ENCODE measurements around the gene TSC22D1. TPM values are rescaled to one million over a fixed set of nuclear protein-coding genes. Genes with fewer than 3 reads are reported as not detected.

TSC22D1 gene
- total and polyA plus RNA-seq, 2 of the 4 experiments (the other 2 are of a cell fraction): 30.8 to 42.2 TPM

DNA sequence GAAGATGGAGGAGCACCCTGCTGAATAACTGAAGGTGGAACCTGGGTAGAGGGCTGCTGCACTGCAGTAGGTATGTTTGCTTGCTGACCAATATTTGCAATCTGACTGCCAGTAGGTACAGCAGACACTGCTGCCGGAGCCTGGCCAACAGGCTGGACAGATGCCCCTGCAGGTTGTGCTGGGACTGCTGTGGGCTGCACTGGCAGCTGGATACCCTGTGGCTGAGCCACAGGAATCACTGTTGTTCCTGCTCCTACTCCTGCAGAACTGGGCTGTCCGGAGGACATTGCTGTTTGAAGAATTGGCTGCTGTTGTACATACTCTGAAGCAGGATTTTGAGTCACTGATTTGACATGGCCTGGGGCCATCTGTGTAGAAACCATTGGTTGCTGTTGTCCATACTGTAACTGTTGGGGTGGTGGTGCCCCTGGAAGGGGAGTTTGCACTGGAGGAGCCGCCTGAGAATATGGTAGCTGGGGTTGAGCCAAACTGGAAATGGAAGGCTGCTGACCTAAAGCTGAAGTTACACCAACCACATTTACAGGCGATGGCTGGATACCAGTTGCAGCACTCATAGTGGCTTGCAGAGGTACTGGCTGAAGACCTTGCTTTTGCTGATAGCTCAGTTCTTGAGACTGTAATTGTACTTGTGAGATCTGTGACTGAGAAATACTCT, 2.2 kb downstream of the TSC22D1 start:
- H3K18ac ChIP-seq (ENCODE audit: low read depth, low read length): no peak overlapping the region
- H3K4me3 ChIP-seq (ENCODE audit: insufficient read depth, low read depth, low read length): peak overlapping the region; percentile 80; the same call in 1 of the 2 replicates
- H3K9me3 ChIP-seq (ENCODE audit: control insufficient read depth, insufficient read depth, low read length): no peaks in the 10 kb centered on the region
- H3K4me1 ChIP-seq (ENCODE audit: control insufficient read depth, insufficient read depth, low read length): peaks cover 24% of the 10 kb centered on the region
- H3K14ac ChIP-seq (replicated peaks; ENCODE audit: low read depth, low read length): peak overlapping the region; percentile 16
- intact Hi-C loops (cut with micrococcal nuclease): loop anchor here (2.0 to 5.0 kb wide), 3 partner anchors 37 to 311 kb away; no protein-coding TSS in a partner anchor
- no peak overlapping the region for H3K27ac ChIP-seq (ENCODE audit: insufficient read depth, low read length)
- no peak overlapping the region for H2AK5ac ChIP-seq (ENCODE audit: low read depth, low read length)
- H2BK20ac ChIP-seq (ENCODE audit: low read depth, low read length): no peak overlapping the region
- ATAC-seq (ENCODE audit: low read depth): no peak
- peak overlapping the region; percentile 28 for H3K9ac ChIP-seq (ENCODE audit: low read depth, low read length)
- H3K27me3 ChIP-seq (ENCODE audit: control insufficient read depth, insufficient read depth, low read length): no peaks in the 10 kb centered on the region
- H4K8ac ChIP-seq (ENCODE audit: low read depth in 2 of 2, low read length in 2 of 2): no peak overlapping the region
- TF ChIP-seq RCOR1 (IDR thresholded peaks at IDR 0.05; ENCODE audit: insufficient replicate concordance, low read length) (no peak), POLR2A (IDR thresholded peaks at IDR 0.05; ENCODE audit: low read depth, low read length) (no peak), MAZ (IDR thresholded peaks at IDR 0.05; ENCODE audit: borderline replicate concordance, low read depth, low read length) (no peak), RFX5 (IDR thresholded peaks at IDR 0.05; ENCODE audit: low read depth, low read length) (no peak), CHD1 (IDR thresholded peaks at IDR 0.05; ENCODE audit: low read depth, low read length) (no peak), CEBPB (IDR thresholded peaks at IDR 0.05; ENCODE audit: low read depth, low read length) (no peak), BHLHE40 (IDR thresholded peaks at IDR 0.05; ENCODE audit: low read depth, low read length) (no peak), RAD21 (IDR thresholded peaks at IDR 0.05; ENCODE audit: low read length) (peak; percentile 24; the same call in 1 of the 2 replicates), NFE2L2 (IDR thresholded peaks at IDR 0.05; ENCODE audit: low read depth, low read length) (no peak)
- TF ChIP-seq, protein P1, sequence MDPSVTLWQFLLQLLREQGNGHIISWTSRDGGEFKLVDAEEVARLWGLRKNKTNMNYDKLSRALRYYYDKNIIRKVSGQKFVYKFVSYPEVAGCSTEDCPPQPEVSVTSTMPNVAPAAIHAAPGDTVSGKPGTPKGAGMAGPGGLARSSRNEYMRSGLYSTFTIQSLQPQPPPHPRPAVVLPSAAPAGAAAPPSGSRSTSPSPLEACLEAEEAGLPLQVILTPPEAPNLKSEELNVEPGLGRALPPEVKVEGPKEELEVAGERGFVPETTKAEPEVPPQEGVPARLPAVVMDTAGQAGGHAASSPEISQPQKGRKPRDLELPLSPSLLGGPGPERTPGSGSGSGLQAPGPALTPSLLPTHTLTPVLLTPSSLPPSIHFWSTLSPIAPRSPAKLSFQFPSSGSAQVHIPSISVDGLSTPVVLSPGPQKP (IDR thresholded peaks at IDR 0.05; ENCODE audit: borderline replicate concordance, low read depth, low read length): no peak
- TF ChIP-seq, protein P2, sequence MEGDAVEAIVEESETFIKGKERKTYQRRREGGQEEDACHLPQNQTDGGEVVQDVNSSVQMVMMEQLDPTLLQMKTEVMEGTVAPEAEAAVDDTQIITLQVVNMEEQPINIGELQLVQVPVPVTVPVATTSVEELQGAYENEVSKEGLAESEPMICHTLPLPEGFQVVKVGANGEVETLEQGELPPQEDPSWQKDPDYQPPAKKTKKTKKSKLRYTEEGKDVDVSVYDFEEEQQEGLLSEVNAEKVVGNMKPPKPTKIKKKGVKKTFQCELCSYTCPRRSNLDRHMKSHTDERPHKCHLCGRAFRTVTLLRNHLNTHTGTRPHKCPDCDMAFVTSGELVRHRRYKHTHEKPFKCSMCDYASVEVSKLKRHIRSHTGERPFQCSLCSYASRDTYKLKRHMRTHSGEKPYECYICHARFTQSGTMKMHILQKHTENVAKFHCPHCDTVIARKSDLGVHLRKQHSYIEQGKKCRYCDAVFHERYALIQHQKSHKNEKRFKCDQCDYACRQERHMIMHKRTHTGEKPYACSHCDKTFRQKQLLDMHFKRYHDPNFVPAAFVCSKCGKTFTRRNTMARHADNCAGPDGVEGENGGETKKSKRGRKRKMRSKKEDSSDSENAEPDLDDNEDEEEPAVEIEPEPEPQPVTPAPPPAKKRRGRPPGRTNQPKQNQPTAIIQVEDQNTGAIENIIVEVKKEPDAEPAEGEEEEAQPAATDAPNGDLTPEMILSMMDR (conservative IDR thresholded peaks at IDR 0.05; ENCODE audit: low read depth, low read length): peak; percentile 35; the same call in 1 of the 2 replicates
- H4K20me1 ChIP-seq (ENCODE audit: insufficient read depth, low read length): peaks cover 35% of the 10 kb centered on the region
- peak overlapping the region; percentile 9 for H2BK5ac ChIP-seq (ENCODE audit: low read depth, low read length, poor library complexity, severe bottlenecking)
- 80% methylated on average over 2 of the region's 4 CpGs; no CpG with 5 or more reads in 1 of the 2 experiments for WGBS, 2 experiments (ENCODE audit: extremely low coverage in 2 of 2, insufficient read length in 1 of 2)
- peak overlapping the region; percentile 40 for H2AFZ ChIP-seq (replicated peaks; ENCODE audit: low read length, poor library complexity)
- dilution Hi-C loops (cut with HindIII; ENCODE audit: low sequenced_read_pairs, unreplicated experiment): no loop called here
- peaks cover 11% of the 10 kb centered on the region for H3K36me3 ChIP-seq (ENCODE audit: control insufficient read depth, insufficient read depth, low read length)
- no TSS peak for BruUV-seq (replicated peaks)
- H3K4me2 ChIP-seq (ENCODE audit: low read depth, low read length): peak overlapping the region; percentile 94
- H3K56ac ChIP-seq (ENCODE audit: extremely low read depth, insufficient read depth, low read length): no peak overlapping the region
- no peak overlapping the region for H2BK15ac ChIP-seq (ENCODE audit: low read depth, low read length)
- peaks cover 24 to 58% of the 10 kb centered on the region in 2 experiments for H3K79me1 ChIP-seq (ENCODE audit: low read depth in 1 of 2, low read length in 2 of 2)
- peak; percentile 67 for DNase-seq
- H4K91ac ChIP-seq (ENCODE audit: insufficient read depth, low read depth, low read length): no peak overlapping the region
- no peak overlapping the region for H4K5ac ChIP-seq (ENCODE audit: low read depth, low read length)
- H3K4ac ChIP-seq (ENCODE audit: low read depth, low read length): 0 out of 2 replicates have a peak overlapping the region, but pooled peaks have one; percentile 17
- peak overlapping the region; percentile 87 for H3K23ac ChIP-seq (ENCODE audit: low read depth, low read length)
- H2AK9ac ChIP-seq (replicated peaks; ENCODE audit: low read depth, low read length, poor library complexity): peak overlapping the region; percentile 60
- H2BK120ac ChIP-seq (ENCODE audit: low read depth, low read length): peak overlapping the region; percentile 5; the same call in 1 of the 2 replicates
- in situ Hi-C loops (cut with MboI; ENCODE audit: low sequenced_read_pairs): no loop called here
- POLR2A ChIA-PET (ENCODE audit: unreplicated experiment): no interaction called here
- peaks cover 23% of the 10 kb centered on the region for H3K9me1 ChIP-seq (ENCODE audit: insufficient read depth, low read length)
- CTCF ChIA-PET: interaction anchor here (0.7 to 1.6 kb wide), 5 partner anchors 12 to 755 kb away, joined by 3 to 5 read pairs (median 3); no protein-coding TSS in a partner anchor

Data from IMR-90 (cell line).